CD4-positive, CD25-positive, alpha-beta regulatory T cell (primary cell): ENCODE data around the gene RNF13. TPM values are rescaled to one million over a fixed set of nuclear protein-coding genes. Genes with fewer than 3 reads are reported as not detected.
"Not testable (repeated sequence)": the region's sequence is repeated elsewhere in the genome, so short reads cannot be mapped to it uniquely, and the experiment has no call there.

Source experiments
- ATAC-seq, 2 donors: fragments of 150-1000 bp; cut with Tn5 transposase; one replicate each; pipeline ENCODE4 v1.10.0; 2021; ENCODE audit warnings: low read depth in 2 of 2, moderate number of reproducible peaks in 2 of 2, moderate library complexity in 1 of 2
- DNase-seq, 3 donors: peaks; one replicate each; pipeline versions ENCODE4 v3.0.0 to v3.0.0-alpha.2; 2012 to 2022; ENCODE audit warnings: mixed read lengths in 1 of 3
- H3K27ac ChIP-seq: one replicate; pipeline ENCODE4 v1.7.0; 2013; ENCODE audit warnings: mild to moderate bottlenecking, low read length; ENCODE audit not compliant: insufficient read depth, poor library complexity, severe bottlenecking
- H3K27me3 ChIP-seq: one replicate; pipeline ENCODE4 v1.7.0; 2013; ENCODE audit warnings: low read length; ENCODE audit not compliant: control insufficient read depth, insufficient read depth
- H3K36me3 ChIP-seq: one replicate; pipeline ENCODE4 v1.7.0; 2013; ENCODE audit warnings: mild to moderate bottlenecking, low read length, moderate library complexity; ENCODE audit not compliant: control insufficient read depth, insufficient read depth
- H3K4me1 ChIP-seq: 2 replicates; pipeline ENCODE4 v1.7.0; 2013; ENCODE audit warnings: mild to moderate bottlenecking, low read length; ENCODE audit not compliant: insufficient read depth, control insufficient read depth, poor library complexity, severe bottlenecking
- H3K4me3 ChIP-seq: one replicate; pipeline ENCODE4 v1.7.0; 2013; ENCODE audit warnings: low read depth, mild to moderate bottlenecking, low read length, moderate library complexity
- H3K9me3 ChIP-seq, 2 experiments: 1 replicate in 1 of 2; 2 replicates in 1 of 2; pipeline ENCODE4 v1.7.0; 2013; ENCODE audit warnings: low read length in 2 of 2, mild to moderate bottlenecking in 1 of 2, moderate library complexity in 1 of 2; ENCODE audit not compliant: control insufficient read depth in 2 of 2
- H3K27ac Mint-ChIP-seq, 3 donors: one replicate each; pipeline ENCODE4 v1.8.0; 2020 to 2022; ENCODE audit warnings: mild to moderate bottlenecking in 3 of 3, mixed read lengths in 3 of 3, moderate library complexity in 2 of 3
- H3K27me3 Mint-ChIP-seq: one replicate; pipeline ENCODE4 v1.8.0; 2022; ENCODE audit warnings: mild to moderate bottlenecking, mixed read lengths
- H3K36me3 Mint-ChIP-seq: one replicate; pipeline ENCODE4 v1.8.0; 2020; ENCODE audit warnings: mixed read lengths
- H3K4me1 Mint-ChIP-seq, 4 donors: one replicate each; pipeline ENCODE4 v1.8.0; 2020 to 2022; ENCODE audit warnings: mixed read lengths in 4 of 4, mild to moderate bottlenecking in 1 of 4
- H3K4me3 Mint-ChIP-seq, 4 donors: one replicate each; pipeline ENCODE4 v1.8.0; 2020 to 2022; ENCODE audit warnings: mild to moderate bottlenecking in 4 of 4, mixed read lengths in 4 of 4, moderate library complexity in 3 of 4
- H3K9me3 Mint-ChIP-seq, 7 donors: one replicate each; pipeline ENCODE4 v1.8.0; 2020 to 2022; ENCODE audit warnings: mixed read lengths in 7 of 7, mild to moderate bottlenecking in 3 of 7, moderate library complexity in 2 of 7
- polyA plus RNA-seq, 4 donors: library from polyadenylated mRNA; unstranded; fragments of 300-500 nt; fragmentation: Illumina TruSeq; gene quantifications; one replicate each; pipeline ENCODE4 v1.2.3, GENCODE V29; 2021
- total RNA-seq: library from RNA; stranded (reverse); gene quantifications from one replicate; pipeline ENCODE4 v1.2.3, GENCODE V29; 2022

The RNF13 gene
- total and polyA plus RNA-seq, 5 donors from 2014 or later: 44.0 to 156 (median 136) TPM

- not testable (repeated sequence) for H3K4me3 ChIP-seq, H3K27ac Mint-ChIP-seq, H3K4me1 ChIP-seq, H3K27me3 ChIP-seq, H3K27ac ChIP-seq, H3K36me3 ChIP-seq, H3K4me3 Mint-ChIP-seq, H3K27me3 Mint-ChIP-seq, ATAC-seq, DNase-seq
- H3K36me3 Mint-ChIP-seq: peaks cover 12% of the 10 kb centered on the region
- H3K9me3 ChIP-seq: peaks cover 38 to 51% of the 10 kb centered on the region in 2 experiments
- H3K4me1 Mint-ChIP-seq: peaks cover 13 to 20% (median 18%) of the 10 kb centered on the region in 4 donors
- peaks cover 0 to 37% (median 11%) of the 10 kb centered on the region in 7 donors for H3K9me3 Mint-ChIP-seq
These were observed 16.6 kb downstream of the RNF13 start for GRCh38 chr3:149829631-149830030.

DNA sequence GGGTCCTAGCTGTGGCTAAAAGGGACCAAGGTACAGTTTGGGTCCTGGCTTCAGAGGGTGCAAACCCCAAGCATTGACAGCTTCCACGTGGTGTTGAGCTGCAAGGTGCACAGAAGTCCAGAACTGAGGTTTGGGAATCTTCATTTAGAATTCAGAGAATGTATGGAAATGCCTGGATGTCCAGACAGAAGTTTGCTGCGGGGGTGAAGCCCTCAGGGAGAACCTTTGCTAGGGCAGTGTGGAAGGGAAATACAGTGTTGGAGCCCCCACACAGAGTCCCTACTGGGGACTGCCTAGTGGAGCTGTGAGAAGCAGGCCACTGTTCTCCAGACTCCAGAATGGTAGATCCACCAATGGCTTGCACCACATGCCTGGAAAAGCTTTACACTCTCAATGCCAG is 17.9 kb downstream of the RNF13 start:
- peaks cover 0 to 42% (median 14%) of the 10 kb centered on the region in 7 donors for H3K9me3 Mint-ChIP-seq
- H3K4me1 ChIP-seq: no peaks in the 10 kb centered on the region
- H3K4me3 Mint-ChIP-seq: no peak overlapping the region
- peaks cover 13% of the 10 kb centered on the region for H3K36me3 Mint-ChIP-seq
- peaks cover 46 to 57% of the 10 kb centered on the region in 2 experiments for H3K9me3 ChIP-seq
- no peak for DNase-seq
- H3K27me3 Mint-ChIP-seq: no peaks in the 10 kb centered on the region
- peaks cover 6 to 16% (median 10%) of the 10 kb centered on the region in 4 donors for H3K4me1 Mint-ChIP-seq
- H3K36me3 ChIP-seq: peaks cover 10% of the 10 kb centered on the region
- H3K27ac Mint-ChIP-seq: no peak overlapping the region
- no peaks in the 10 kb centered on the region for H3K27me3 ChIP-seq
- H3K4me3 ChIP-seq: no peak overlapping the region
- H3K27ac ChIP-seq: no peak overlapping the region
- ATAC-seq: no peak

- no peaks in the 10 kb centered on the region for H3K4me1 ChIP-seq
- no peak overlapping the region for H3K27ac ChIP-seq
- no peak for DNase-seq
- Mint-ChIP-seq H3K4me1 (peaks cover 2 to 12% (median 6%) of the 10 kb centered on the region in 4 donors), H3K36me3 (peaks cover 13% of the 10 kb centered on the region), H3K27me3 (no peaks in the 10 kb centered on the region), H3K27ac (no peak overlapping the region), H3K9me3 (peaks cover 0 to 45% (median 14%) of the 10 kb centered on the region in 7 donors), H3K4me3 (no peak overlapping the region)
- peaks cover 49 to 59% of the 10 kb centered on the region in 2 experiments for H3K9me3 ChIP-seq
- no peaks in the 10 kb centered on the region for H3K27me3 ChIP-seq
- peaks cover 10% of the 10 kb centered on the region for H3K36me3 ChIP-seq
- H3K4me3 ChIP-seq: no peak overlapping the region
- no peak for ATAC-seq
These were observed 18.3 kb downstream of the RNF13 start for GRCh38 chr3:149831321-149831720.

GRCh38 chr3:149832086-149832485 is 19.1 kb downstream of the RNF13 start:
- no peaks in the 10 kb centered on the region for H3K27me3 ChIP-seq
- Mint-ChIP-seq H3K4me3 (no peak overlapping the region), H3K9me3 (peaks cover 2 to 48% (median 16%) of the 10 kb centered on the region in 7 donors), H3K27me3 (no peaks in the 10 kb centered on the region), H3K4me1 (peaks cover 0 to 14% (median 5%) of the 10 kb centered on the region in 4 donors), H3K27ac (no peak overlapping the region), H3K36me3 (peaks cover 17% of the 10 kb centered on the region)
- DNase-seq: no peak
- H3K36me3 ChIP-seq: peaks cover 10% of the 10 kb centered on the region
- H3K9me3 ChIP-seq: peaks cover 51 to 66% of the 10 kb centered on the region in 2 experiments
- ATAC-seq: no peak
- no peak overlapping the region for H3K4me3 ChIP-seq
- no peaks in the 10 kb centered on the region for H3K4me1 ChIP-seq
- H3K27ac ChIP-seq: no peak overlapping the region

DNA sequence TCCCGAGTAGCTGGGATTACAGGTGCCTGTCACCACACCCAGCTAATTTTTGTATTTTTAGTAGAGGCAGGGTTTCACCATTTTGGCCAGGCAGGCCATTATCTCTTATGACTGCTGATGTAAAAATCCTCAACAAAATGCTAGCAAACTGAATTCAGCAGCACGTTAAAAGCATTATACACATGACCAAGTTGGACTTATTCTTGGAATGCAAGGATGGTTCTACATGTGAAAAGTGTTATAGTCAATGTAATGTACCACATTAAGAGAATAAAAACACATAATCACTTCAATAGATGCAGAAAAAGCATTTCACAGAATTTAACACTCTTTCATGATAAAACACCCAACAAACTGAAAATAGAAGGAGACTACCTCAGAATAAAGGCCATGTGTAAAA is 20.2 kb downstream of the RNF13 start:
- H3K9me3 ChIP-seq: peaks cover 52 to 77% of the 10 kb centered on the region in 2 experiments
- H3K27me3 Mint-ChIP-seq: no peaks in the 10 kb centered on the region
- no peak overlapping the region for H3K4me3 Mint-ChIP-seq

DNA sequence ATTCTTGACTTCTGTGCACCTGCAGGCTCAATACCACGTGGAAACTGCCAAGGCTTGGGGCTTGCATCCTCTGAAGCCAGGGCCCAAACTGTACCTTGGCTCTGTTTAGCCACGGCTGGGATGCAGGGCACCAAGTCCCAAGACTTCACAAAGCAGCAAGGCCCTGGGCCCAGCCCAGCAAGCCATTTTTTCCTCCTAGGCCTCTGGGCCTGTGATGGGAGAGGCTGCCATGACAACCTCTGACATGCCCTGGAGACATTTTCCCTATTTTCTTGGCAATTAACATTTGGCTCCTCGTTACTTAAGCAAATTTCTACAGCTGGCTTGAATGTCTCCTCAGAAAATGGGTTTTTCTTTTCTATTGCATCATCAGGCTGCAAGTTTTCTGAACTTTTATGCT is 25.5 kb downstream of the RNF13 start:
- H3K4me3 ChIP-seq, H3K27me3 ChIP-seq, H3K36me3 ChIP-seq, DNase-seq, H3K27ac Mint-ChIP-seq, H3K4me3 Mint-ChIP-seq, H3K27ac ChIP-seq, H3K27me3 Mint-ChIP-seq, H3K4me1 ChIP-seq, ATAC-seq: not testable (repeated sequence)
- Mint-ChIP-seq H3K4me1 (peaks cover 24 to 37% (median 33%) of the 10 kb centered on the region in 4 donors), H3K36me3 (peaks cover 24% of the 10 kb centered on the region), H3K9me3 (peaks cover 2 to 35% (median 11%) of the 10 kb centered on the region in 7 donors)
- H3K9me3 ChIP-seq: peaks cover 25 to 40% of the 10 kb centered on the region in 2 experiments

More for the DNA sequence above, 20.2 kb downstream of the RNF13 start:
- Mint-ChIP-seq H3K36me3 (peaks cover 29% of the 10 kb centered on the region), H3K4me1 (peaks cover 0 to 12% (median under 1%) of the 10 kb centered on the region in 4 donors), H3K27ac (peak overlapping the region in 1 of 3 donors; percentile 45), H3K9me3 (peaks cover 2 to 60% (median 26%) of the 10 kb centered on the region in 7 donors)
- H3K27me3 ChIP-seq: no peaks in the 10 kb centered on the region
- H3K27ac ChIP-seq: no peak overlapping the region
- H3K4me3 ChIP-seq: no peak overlapping the region
- no peak for ATAC-seq
- peaks cover 13% of the 10 kb centered on the region for H3K36me3 ChIP-seq
- H3K4me1 ChIP-seq: no peaks in the 10 kb centered on the region
- no peak for DNase-seq

DNA sequence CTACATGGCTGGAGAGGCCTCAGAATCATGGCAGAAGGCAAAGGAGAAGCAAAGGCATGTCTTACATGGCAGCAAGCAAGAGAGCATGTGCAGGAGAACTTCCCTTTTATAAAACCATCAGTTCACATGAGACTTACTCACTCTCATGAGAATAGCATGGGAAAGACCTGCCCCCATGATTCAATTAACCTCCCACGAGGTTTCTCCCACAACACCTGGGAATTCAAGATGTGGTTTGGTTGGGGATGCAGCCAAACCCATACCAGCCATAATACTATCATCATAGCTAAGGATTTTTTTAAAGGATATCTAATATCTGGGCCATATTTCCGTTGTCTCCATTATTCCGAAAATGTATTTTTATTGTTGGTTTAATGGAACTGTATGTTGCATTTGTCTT is 26.5 kb downstream of the RNF13 start:
- not testable (repeated sequence) for H3K4me3 Mint-ChIP-seq, H3K27ac Mint-ChIP-seq, H3K27ac ChIP-seq, DNase-seq, H3K4me3 ChIP-seq, H3K36me3 ChIP-seq, H3K27me3 ChIP-seq, ATAC-seq, H3K27me3 Mint-ChIP-seq, H3K4me1 ChIP-seq
- peaks cover 23% of the 10 kb centered on the region for H3K36me3 Mint-ChIP-seq
- H3K9me3 Mint-ChIP-seq: peaks cover 2 to 30% (median 11%) of the 10 kb centered on the region in 7 donors
- H3K9me3 ChIP-seq: peaks cover 16 to 30% of the 10 kb centered on the region in 2 experiments
- peaks cover 24 to 46% (median 41%) of the 10 kb centered on the region in 4 donors for H3K4me1 Mint-ChIP-seq

GRCh38 chr3:149839896-149840295 is 26.9 kb downstream of the RNF13 start:
- Histone ChIP-seq H3K27me3 (no peaks in the 10 kb centered on the region), H3K27ac (no peak overlapping the region), H3K9me3 (peaks cover 12 to 26% of the 10 kb centered on the region in 2 experiments), H3K4me3 (no peak overlapping the region), H3K4me1 (no peaks in the 10 kb centered on the region), H3K36me3 (peaks cover 6% of the 10 kb centered on the region)
- Mint-ChIP-seq H3K9me3 (peaks cover 2 to 26% (median 7%) of the 10 kb centered on the region in 7 donors), H3K27me3 (no peaks in the 10 kb centered on the region), H3K36me3 (peaks cover 20% of the 10 kb centered on the region), H3K4me3 (no peak overlapping the region), H3K4me1 (peaks cover 28 to 51% (median 43%) of the 10 kb centered on the region in 4 donors), H3K27ac (peak overlapping the region in 1 of 3 donors; percentile 55)
- ATAC-seq: no peak
- no peak for DNase-seq
